Subcutaneous preadipocyte (primary cell): Measurements from ENCODE around the gene ZNF419. TPM values are rescaled to one million over a fixed set of nuclear protein-coding genes. Genes with fewer than 3 reads are reported as not detected.

Source experiments
- small RNA-seq: library from RNA; depleted of rRNA; stranded (forward); fragments of <200 nt; gene quantifications from one replicate; pipeline ENCODE3, GENCODE V24; 2012
- total RNA-seq: library from RNA; depleted of rRNA; stranded (reverse); fragments of >200 nt; gene quantifications from 2 replicates; pipeline ENCODE4 v1.2.3, GENCODE V29; 2012

ZNF419 gene
- 5.7 and 7.3 TPM in 2 replicates for total RNA-seq

GRCh38 chr19:57487477-57488298 is at the start of gene ZNF419:
TSS of gene ZNF419 (plus strand) at chr19:57487750. CDS start at chr19:57487951, 201 bp downstream.

GRCh38 chr19:57477191-57478008 is 10.2 kb upstream of the ZNF419 start, which contains the start of gene ZNF772:
TSS of gene ZNF772 (minus strand) at chr19:57477566. CDS start at chr19:57477309, 257 bp downstream.

GRCh38 chr19:57499680-57500395 is 12.3 kb downstream of the ZNF419 start, which contains the start of gene ZNF773:
TSS of gene ZNF773 (plus strand) at chr19:57499938. CDS start at chr19:57500081, 143 bp downstream.

DNA sequence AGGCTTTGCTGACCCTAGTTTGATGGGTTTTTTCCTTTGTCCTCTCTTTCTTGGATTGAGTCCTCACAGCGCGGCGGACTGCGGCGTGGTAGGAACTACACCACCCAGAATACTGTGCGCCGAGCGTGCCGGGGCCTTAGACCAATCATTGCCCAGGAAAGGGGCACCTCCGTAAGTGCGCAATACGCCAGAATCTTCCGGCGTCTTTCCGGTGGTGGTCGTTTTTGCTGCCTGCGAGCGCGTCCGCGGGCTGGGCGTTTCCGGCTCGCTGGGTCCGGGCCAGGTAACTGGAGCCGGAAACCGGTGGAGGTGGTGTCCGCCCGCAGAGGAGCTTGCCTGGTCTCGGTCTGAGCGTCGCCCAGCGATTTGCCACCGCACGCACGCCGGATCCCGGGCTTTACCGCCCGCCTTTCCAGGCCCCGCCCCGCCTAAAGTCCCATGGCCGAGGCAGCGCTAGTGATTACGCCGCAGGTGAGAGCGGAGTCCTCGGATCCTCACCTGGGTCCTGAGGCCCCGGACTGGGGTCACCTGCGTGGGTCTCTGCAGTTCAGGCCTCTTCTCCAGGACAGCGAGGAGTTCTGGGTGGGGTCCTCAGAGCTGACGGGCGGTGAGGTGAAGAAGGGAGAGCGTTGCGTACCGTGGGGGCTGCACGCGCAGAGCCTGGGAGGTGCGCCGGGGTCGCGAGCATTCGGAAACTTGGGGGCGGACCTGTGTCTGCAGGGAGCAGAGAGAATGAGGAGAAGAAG is 39.8 kb downstream of the ZNF419 start, which contains the start of gene ZNF549:
ZNF549 (plus strand) TSS at position 221 of the 746 bp plus-strand sequence; CDS start at position 439, 218 bp downstream.

Small RNAs within 50 kb of the gene (small RNA-seq; reads per million reads assigned to genes)
- gene VN1R107P: not detected

Other genes with a start within 250 kb of the ZNF419 start
- 16.2 and 17.4 TPM in 2 replicates for gene ZNF805, start 247.1 kb upstream of the ZNF419 start, total RNA-seq
- 44.2 and 54.4 TPM in 2 replicates for gene ZNF460, start 207.3 kb upstream of the ZNF419 start, total RNA-seq
- 5.9 and 7.0 TPM in 2 replicates for gene ZNF543, start 167.3 kb upstream of the ZNF419 start, total RNA-seq
- gene ZNF304, start 136.5 kb upstream of the ZNF419 start, total RNA-seq: 6.2 and 6.5 TPM in 2 replicates
- 4.5 and 7.3 TPM in 2 replicates for gene TRAPPC2B, start 124.2 kb upstream of the ZNF419 start, total RNA-seq
- gene ZNF547, start 124.2 kb upstream of the ZNF419 start, total RNA-seq: 0.73 and 1.8 TPM in 2 replicates
- gene ZNF548, start 97.9 kb upstream of the ZNF419 start, total RNA-seq: 10.9 and 11.0 TPM in 2 replicates
- gene ZNF17, start 76.6 kb upstream of the ZNF419 start, total RNA-seq: 7.3 and 8.8 TPM in 2 replicates
- gene ZNF749, start 52.4 kb upstream of the ZNF419 start, total RNA-seq: 5.9 and 10.9 TPM in 2 replicates
- under 0.01 and 0.39 TPM in 2 replicates for gene VN1R1, start 30.6 kb upstream of the ZNF419 start, total RNA-seq
- gene ZNF772, start 10.2 kb upstream of the ZNF419 start, total RNA-seq: 7.0 and 10.4 TPM in 2 replicates
- gene ZNF773, start 12.2 kb downstream of the ZNF419 start, total RNA-seq: 8.0 and 8.5 TPM in 2 replicates
- gene ZNF549, start 39.6 kb downstream of the ZNF419 start, total RNA-seq: 1.8 and 2.5 TPM in 2 replicates
- 5.1 and 5.9 TPM in 2 replicates for gene ZNF550, start 72.1 kb downstream of the ZNF419 start, total RNA-seq
- 3.3 and 4.8 TPM in 2 replicates for gene ZNF416, start 91.2 kb downstream of the ZNF419 start, total RNA-seq
- gene ZIK1, start 96.4 kb downstream of the ZNF419 start, total RNA-seq: 4.4 and 4.9 TPM in 2 replicates
- 2.2 and 2.7 TPM in 2 replicates for gene ZNF530, start 112.1 kb downstream of the ZNF419 start, total RNA-seq
- 12.5 and 12.7 TPM in 2 replicates for gene ZNF134, start 126.5 kb downstream of the ZNF419 start, total RNA-seq
- gene ZNF211, start 145.4 kb downstream of the ZNF419 start, total RNA-seq: 4.8 and 7.2 TPM in 2 replicates
- not detected in 2 replicates for gene ZSCAN4, start 181.2 kb downstream of the ZNF419 start, total RNA-seq
- gene ZNF551, start 194.2 kb downstream of the ZNF419 start, total RNA-seq: 6.6 and 7.8 TPM in 2 replicates
- 0.37 and 0.59 TPM in 2 replicates for gene ZNF154, start 221.5 kb downstream of the ZNF419 start, total RNA-seq
- 2.9 and 4.7 TPM in 2 replicates for gene ZNF671, start 239.9 kb downstream of the ZNF419 start, total RNA-seq